ENCODE data around the gene TEF. TPM values are rescaled to one million over a fixed set of nuclear protein-coding genes. Genes with fewer than 3 reads are reported as not detected.
"Not testable (repeated sequence)": the region's sequence is repeated elsewhere in the genome, so short reads cannot be mapped to it uniquely, and the experiment has no call there.

TEF gene
- total RNA-seq, 4 donors from 2014 or later = 22.9 to 47.9 (median 34.0) TPM

DNA sequence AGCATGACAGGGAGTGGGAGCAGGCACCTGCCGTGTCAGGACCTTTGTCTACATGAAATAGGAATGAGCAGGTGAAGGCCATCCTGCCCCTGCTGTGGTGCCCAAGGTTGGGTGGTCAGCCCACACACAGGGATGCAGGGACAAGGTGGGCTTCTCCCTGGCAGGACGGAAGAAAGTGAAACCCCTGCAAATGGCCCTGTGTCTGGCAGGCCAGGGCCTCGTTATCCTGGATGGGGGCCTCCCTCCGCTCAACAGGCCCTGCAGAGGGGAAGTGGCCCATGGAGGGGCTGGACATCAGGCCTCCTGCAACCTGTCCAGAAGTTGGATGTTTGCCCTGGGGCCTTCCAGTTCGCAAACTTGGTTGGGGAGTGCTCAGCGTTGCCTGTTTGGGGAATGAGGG is 49.9 kb downstream of the TEF start:
- H3K36me3 ChIP-seq = peaks cover 0 to 30% (median 11%) of the 10 kb centered on the region in 4 donors
- no peak for TF ChIP-seq POLR2A (IDR thresholded peaks at IDR 0.05)
- WGBS, 2 donors (ENCODE audit: low coverage in 1 of 2) = 88% methylated on average over 6 of the region's 6 CpGs; no CpG with 5 or more reads in 1 of the 2 donors

DNA sequence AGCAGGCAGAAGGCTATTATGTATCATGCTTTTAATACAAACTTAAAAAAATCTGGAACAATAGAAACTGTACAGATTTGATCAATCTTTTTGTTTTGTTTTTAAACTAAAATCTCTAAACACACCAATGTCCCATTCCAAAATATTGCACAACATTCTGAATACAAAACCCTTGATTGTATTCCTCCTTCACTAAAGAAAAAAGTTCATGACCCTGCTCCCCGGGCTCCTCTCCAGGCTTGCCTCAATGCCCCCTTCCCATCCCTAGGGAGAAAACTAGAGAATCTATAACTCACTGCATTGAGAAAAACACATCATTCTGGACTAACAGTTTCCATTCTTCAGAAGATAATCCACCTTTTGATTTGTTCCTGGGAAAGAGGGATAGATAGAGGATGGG is 51.7 kb downstream of the TEF start:
- H3K4me3 ChIP-seq; H3K9me3 ChIP-seq; H3K27ac ChIP-seq; DNase-seq; in situ Hi-C loops (cut with MboI; ENCODE audit: low pct_ligation_motif_present in 1 of 4, low pct_unique_long_range_greater_than_20kb in 1 of 4, low sequenced_read_pairs in 3 of 4); H3K27me3 ChIP-seq; intact Hi-C loops (cut with DNase I; ENCODE audit: low total_unique reads): not testable (repeated sequence)
- Histone ChIP-seq H3K4me1 (peaks cover 0 to 10% (median 0%) of the 10 kb centered on the region in 4 donors), H3K36me3 (peaks cover 0 to 39% (median 16%) of the 10 kb centered on the region in 4 donors)
- WGBS, 2 donors (ENCODE audit: low coverage in 1 of 2) = 80 to 81% methylated on average over 1 of the region's 1 CpG

More for the DNA sequence above, 49.9 kb downstream of the TEF start:
- Histone ChIP-seq H3K27ac (no peak overlapping the region), H3K27me3 (no peaks in the 10 kb centered on the region), H3K4me1 (peaks cover 0 to 10% (median 0%) of the 10 kb centered on the region in 4 donors), H3K9me3 (no peaks in the 10 kb centered on the region), H3K4me3 (no peak overlapping the region)
- intact Hi-C loops (cut with DNase I; ENCODE audit: low total_unique reads) (no loop called here), in situ Hi-C loops (cut with MboI; ENCODE audit: low pct_ligation_motif_present in 1 of 4, low pct_unique_long_range_greater_than_20kb in 1 of 4, low sequenced_read_pairs in 3 of 4) (no loop called here)
- DNase-seq = no peak

DNA sequence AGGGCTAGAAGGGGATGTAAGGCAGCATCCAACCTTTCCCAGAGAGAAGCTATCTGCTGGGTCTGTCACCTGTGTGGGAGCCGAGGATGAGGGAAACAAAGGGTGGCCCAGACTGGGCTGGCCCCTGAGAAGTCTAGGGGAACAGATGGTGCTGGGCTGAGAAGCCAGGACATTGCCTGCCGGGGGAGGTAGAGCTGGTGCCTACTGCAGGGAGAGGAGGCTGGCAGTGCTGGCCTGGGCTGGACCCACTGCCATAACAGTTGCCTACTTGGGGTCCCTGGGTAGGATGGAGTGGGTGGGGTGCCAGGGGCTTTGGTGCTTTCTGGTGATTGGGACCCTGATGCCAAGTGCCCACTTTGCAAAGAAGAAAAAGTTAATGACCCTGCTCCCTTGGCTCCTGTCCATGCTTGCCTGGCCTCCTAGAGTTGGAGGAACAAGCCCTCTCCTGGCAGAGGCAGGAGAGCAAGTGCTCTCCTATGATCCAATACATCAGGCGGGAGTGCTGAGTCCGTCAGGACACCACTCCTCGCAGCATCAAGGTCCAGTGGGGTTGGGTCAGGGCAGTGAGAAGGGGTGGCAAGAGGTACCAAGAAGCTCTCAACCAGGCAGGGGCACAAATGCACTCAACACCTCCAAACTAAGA is 52.7 kb downstream of the TEF start:
- 89% methylated on average over 5 of the region's 5 CpGs; no CpG with 5 or more reads in 1 of the 2 donors for WGBS, 2 donors (ENCODE audit: low coverage in 1 of 2)
- Histone ChIP-seq H3K27ac (peak overlapping the region in 2 of 4 donors; percentile 12 to 30), H3K36me3 (peaks cover 0 to 39% (median 16%) of the 10 kb centered on the region in 4 donors), H3K4me1 (peaks cover 0 to 18% (median 6%) of the 10 kb centered on the region in 4 donors)
- intact Hi-C loops (cut with DNase I; ENCODE audit: low total_unique reads); H3K9me3 ChIP-seq; H3K27me3 ChIP-seq; H3K4me3 ChIP-seq; DNase-seq; in situ Hi-C loops (cut with MboI; ENCODE audit: low pct_ligation_motif_present in 1 of 4, low pct_unique_long_range_greater_than_20kb in 1 of 4, low sequenced_read_pairs in 3 of 4): not testable (repeated sequence)

DNA sequence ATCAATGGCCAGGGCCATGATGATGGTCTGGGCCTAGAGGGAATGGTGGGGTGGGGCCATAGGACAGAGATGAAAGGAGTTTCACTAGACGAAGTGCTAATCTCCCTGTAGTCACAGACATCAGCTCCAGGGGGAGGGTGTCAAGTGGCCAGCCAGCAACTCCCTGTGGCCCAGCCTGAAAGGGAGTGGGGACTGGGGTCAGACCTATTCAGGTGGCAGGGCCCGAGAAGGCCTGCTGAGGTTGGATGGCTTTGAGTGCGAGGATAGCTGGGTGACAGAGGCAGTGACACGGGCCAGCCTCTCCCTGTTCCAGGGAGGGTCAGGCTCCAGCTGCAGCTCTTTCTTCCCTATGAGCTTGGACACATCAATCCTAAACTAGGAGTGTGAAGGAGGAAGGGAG is 53.8 kb downstream of the TEF start:
- no peak for TF ChIP-seq EP300 (IDR thresholded peaks at IDR 0.05; ENCODE audit: low read depth)
- TF ChIP-seq POLR2AphosphoS5 (IDR thresholded peaks at IDR 0.05) = no peak
- TF ChIP-seq, protein P1, sequence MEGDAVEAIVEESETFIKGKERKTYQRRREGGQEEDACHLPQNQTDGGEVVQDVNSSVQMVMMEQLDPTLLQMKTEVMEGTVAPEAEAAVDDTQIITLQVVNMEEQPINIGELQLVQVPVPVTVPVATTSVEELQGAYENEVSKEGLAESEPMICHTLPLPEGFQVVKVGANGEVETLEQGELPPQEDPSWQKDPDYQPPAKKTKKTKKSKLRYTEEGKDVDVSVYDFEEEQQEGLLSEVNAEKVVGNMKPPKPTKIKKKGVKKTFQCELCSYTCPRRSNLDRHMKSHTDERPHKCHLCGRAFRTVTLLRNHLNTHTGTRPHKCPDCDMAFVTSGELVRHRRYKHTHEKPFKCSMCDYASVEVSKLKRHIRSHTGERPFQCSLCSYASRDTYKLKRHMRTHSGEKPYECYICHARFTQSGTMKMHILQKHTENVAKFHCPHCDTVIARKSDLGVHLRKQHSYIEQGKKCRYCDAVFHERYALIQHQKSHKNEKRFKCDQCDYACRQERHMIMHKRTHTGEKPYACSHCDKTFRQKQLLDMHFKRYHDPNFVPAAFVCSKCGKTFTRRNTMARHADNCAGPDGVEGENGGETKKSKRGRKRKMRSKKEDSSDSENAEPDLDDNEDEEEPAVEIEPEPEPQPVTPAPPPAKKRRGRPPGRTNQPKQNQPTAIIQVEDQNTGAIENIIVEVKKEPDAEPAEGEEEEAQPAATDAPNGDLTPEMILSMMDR (IDR thresholded peaks at IDR 0.05) = no peak
- no peak for TF ChIP-seq POLR2A (IDR thresholded peaks at IDR 0.05)
- no peak overlapping the region for H3K27ac ChIP-seq
- DNase-seq = no peak
- in situ Hi-C loops (cut with MboI; ENCODE audit: low pct_ligation_motif_present in 1 of 4, low pct_unique_long_range_greater_than_20kb in 1 of 4, low sequenced_read_pairs in 3 of 4) (no loop called here), intact Hi-C loops (cut with DNase I; ENCODE audit: low total_unique reads) (no loop called here)
- WGBS, 2 donors (ENCODE audit: low coverage in 1 of 2) = 60 to 61% methylated on average over 1 to 4 of the region's 4 CpGs
- no peak overlapping the region for H3K4me3 ChIP-seq
- H3K4me1 ChIP-seq = peaks cover 0 to 26% (median 6%) of the 10 kb centered on the region in 4 donors
- H3K9me3 ChIP-seq = no peaks in the 10 kb centered on the region
- no peaks in the 10 kb centered on the region for H3K27me3 ChIP-seq
- H3K36me3 ChIP-seq = peaks cover 0 to 39% (median 18%) of the 10 kb centered on the region in 4 donors

DNA sequence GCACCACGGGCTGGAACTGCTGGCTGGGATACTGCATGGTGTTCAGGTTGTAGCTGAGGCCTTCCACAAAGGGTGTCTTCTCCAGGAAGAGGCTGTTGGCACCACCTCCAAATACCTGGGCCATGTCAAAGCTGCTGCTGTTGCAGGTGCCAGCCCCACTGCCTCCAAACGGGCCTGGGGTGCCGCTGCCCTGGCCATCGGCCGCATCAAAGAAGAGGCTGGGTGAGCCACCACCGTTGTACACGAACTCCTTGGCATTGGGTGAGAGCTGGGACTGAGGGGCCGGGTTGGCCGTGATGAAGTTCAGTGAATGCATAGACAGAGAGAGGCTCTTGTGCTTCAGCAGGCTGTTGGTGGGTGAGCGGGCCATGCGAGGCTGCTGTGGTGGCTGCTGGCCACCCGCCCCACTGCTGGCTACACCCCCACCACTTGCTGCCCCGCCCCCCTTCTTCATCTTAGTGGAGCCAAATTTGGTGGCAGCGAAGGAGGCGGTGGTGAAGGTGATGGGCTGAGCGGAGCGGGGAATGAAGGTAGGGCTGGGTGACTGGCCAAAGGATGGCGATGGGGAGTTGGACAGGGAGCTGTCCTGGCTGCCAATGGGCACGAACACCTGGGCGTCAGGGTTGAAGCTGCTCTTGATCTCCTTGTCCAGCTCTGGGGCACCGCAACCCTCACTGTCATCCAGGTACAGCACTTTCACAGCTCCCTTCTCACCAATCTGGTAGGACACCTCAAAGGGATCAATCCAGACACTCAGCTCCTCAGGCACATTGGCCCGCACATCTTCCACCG is 54.8 kb downstream of the TEF start:
- peaks cover 0 to 42% (median 19%) of the 10 kb centered on the region in 4 donors for H3K36me3 ChIP-seq
- no peak overlapping the region for H3K27ac ChIP-seq
- in situ Hi-C loops (cut with MboI; ENCODE audit: low pct_ligation_motif_present in 1 of 4, low pct_unique_long_range_greater_than_20kb in 1 of 4, low sequenced_read_pairs in 3 of 4) = no loop called here
- no peak for TF ChIP-seq POLR2AphosphoS5 (IDR thresholded peaks at IDR 0.05)
- TF ChIP-seq EP300 (IDR thresholded peaks at IDR 0.05; ENCODE audit: low read depth) = no peak
- TF ChIP-seq, protein P1 (IDR thresholded peaks at IDR 0.05) = no peak
- no peak for TF ChIP-seq POLR2A (IDR thresholded peaks at IDR 0.05)
- no peaks in the 10 kb centered on the region for H3K9me3 ChIP-seq
- H3K4me3 ChIP-seq = no peak overlapping the region
- 87 to 96% methylated on average over 3 to 19 of the region's 23 CpGs for WGBS, 2 donors (ENCODE audit: low coverage in 1 of 2)
- H3K4me1 ChIP-seq = peaks cover 0 to 27% (median 6%) of the 10 kb centered on the region in 4 donors
- H3K27me3 ChIP-seq = no peaks in the 10 kb centered on the region
- intact Hi-C loops (cut with DNase I; ENCODE audit: low total_unique reads) = no loop called here
- DNase-seq = no peak
